ENCODE data around the gene SCUBE1.

DNA sequence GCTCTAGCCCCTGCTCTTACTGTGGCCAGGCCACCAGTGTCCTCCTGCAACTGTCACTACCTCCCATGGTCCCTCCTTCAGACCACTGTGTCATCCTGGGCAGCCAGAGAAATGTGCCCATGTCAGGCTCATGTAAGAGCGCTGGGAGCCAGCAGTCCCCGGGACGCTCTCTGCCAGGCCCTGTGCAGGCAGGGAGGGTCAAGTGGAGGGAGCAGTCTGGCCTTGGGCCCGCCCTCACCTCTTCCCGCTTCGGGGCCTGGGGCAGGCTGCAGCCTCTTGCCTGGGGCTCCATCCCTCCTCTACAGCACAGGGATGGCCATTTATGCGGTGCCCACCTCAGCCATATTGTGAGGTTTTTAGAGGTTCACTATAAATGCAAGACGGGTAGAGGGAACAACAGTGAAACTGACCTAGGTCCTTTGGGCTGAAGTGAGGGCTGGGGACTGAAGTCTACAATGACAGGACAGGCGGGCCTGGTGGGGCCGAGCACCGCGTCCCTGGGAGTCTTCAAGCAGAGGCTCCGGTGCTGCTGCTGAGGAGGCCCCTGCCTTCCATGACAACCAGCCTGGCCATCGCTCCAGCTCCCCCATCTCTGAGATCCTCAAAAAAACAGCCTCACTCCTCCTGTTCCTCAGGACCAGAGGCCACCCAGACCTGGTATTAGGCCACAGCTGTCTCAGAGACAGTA is 101.3 kb downstream of the SCUBE1 start:
- TF ChIP-seq, protein P1, sequence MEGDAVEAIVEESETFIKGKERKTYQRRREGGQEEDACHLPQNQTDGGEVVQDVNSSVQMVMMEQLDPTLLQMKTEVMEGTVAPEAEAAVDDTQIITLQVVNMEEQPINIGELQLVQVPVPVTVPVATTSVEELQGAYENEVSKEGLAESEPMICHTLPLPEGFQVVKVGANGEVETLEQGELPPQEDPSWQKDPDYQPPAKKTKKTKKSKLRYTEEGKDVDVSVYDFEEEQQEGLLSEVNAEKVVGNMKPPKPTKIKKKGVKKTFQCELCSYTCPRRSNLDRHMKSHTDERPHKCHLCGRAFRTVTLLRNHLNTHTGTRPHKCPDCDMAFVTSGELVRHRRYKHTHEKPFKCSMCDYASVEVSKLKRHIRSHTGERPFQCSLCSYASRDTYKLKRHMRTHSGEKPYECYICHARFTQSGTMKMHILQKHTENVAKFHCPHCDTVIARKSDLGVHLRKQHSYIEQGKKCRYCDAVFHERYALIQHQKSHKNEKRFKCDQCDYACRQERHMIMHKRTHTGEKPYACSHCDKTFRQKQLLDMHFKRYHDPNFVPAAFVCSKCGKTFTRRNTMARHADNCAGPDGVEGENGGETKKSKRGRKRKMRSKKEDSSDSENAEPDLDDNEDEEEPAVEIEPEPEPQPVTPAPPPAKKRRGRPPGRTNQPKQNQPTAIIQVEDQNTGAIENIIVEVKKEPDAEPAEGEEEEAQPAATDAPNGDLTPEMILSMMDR (IDR thresholded peaks at IDR 0.05), result no peak
- TF ChIP-seq POLR2A (IDR thresholded peaks at IDR 0.05), result no peak

Data from esophagus squamous epithelium (tissue), 4 donors.